ENCODE measurements around the gene CYP3A4. TPM values are rescaled to one million over a fixed set of nuclear protein-coding genes. Genes with fewer than 3 reads are reported as not detected.
A peak's percentile ranks its signal among the peaks of the same experiment; 100 is the strongest.

CYP3A4 gene
- total RNA-seq (2016; rRNA removed; fragmentation: Illumina TruSeq; extraction: Trizol) (0.11 and 0.35 TPM in 2 replicates), polyA plus RNA-seq (2011; rRNA removed) (0.07 and 0.24 TPM in 2 replicates), polyA minus RNA-seq (2011; rRNA and poly(A)+ RNA removed; ENCODE audit: low replicate concordance) (0.08 TPM in 1 of 2 replicates, not detected in the other), Bru-seq, nascent RNA (percentile 14 among the genes with signal in this experiment), BruChase-seq, experiment 1, labeled RNA remaining after a 6-hour chase (percentile 21 among the genes with signal in this experiment), BruChase-seq, experiment 2, labeled RNA remaining after a 2-hour chase (percentile 12 among the genes with signal in this experiment)
- total RNA-seq (2016; cell fraction: cytosol; rRNA removed; fragmentation: Illumina TruSeq; extraction: Trizol; ENCODE audit: low read depth), result 0.09 TPM in 1 of 2 replicates, not detected in the other
- 0.17 and 0.18 TPM in 2 replicates for total RNA-seq (2016; cell fraction: insoluble cytoplasmic fraction; rRNA removed; fragmentation: Illumina TruSeq; extraction: Trizol)
- 0.25 and 0.28 TPM in 2 replicates for total RNA-seq (2016; cell fraction: membrane; rRNA removed; fragmentation: Illumina TruSeq; extraction: Trizol)
- total RNA-seq (2016; cell fraction: nucleus; rRNA removed; fragmentation: Illumina TruSeq; extraction: Trizol), result 0.53 TPM in 1 of 2 replicates, not detected in the other
- 0.07 and 0.10 TPM in 2 replicates for polyA plus RNA-seq (2011; cell fraction: cytosol; rRNA removed)
- 0.13 and 0.28 TPM in 2 replicates for polyA plus RNA-seq (2011; cell fraction: nucleus; rRNA removed)
- 0.32 and 0.55 TPM in 2 replicates for polyA plus RNA-seq (2012)
- 0.09 TPM in 1 of 2 replicates, not detected in the other for polyA plus RNA-seq (2016; cell fraction: cytosol; fragmentation: Illumina TruSeq; extraction: Trizol; ENCODE audit: low read depth)
- 0.21 and 0.24 TPM in 2 replicates for polyA plus RNA-seq (2016; cell fraction: insoluble cytoplasmic fraction; fragmentation: Illumina TruSeq; extraction: Trizol; ENCODE audit: low read depth)
- polyA plus RNA-seq (2016; cell fraction: membrane; fragmentation: Illumina TruSeq; extraction: Trizol; ENCODE audit: low read depth), result 0.07 and 0.09 TPM in 2 replicates
- 0.31 and 0.35 TPM in 2 replicates for polyA plus RNA-seq (2016; cell fraction: nucleus; fragmentation: Illumina TruSeq; extraction: Trizol; ENCODE audit: insufficient read depth, low read depth)
- polyA minus RNA-seq (2011; cell fraction: cytosol; rRNA and poly(A)+ RNA removed), result not detected in 2 replicates
- polyA minus RNA-seq (2011; cell fraction: nucleus; rRNA and poly(A)+ RNA removed), result 0.75 TPM in 1 of 2 replicates, not detected in the other
- long read RNA-seq, experiment 1, result 0 reads
- long read RNA-seq, experiment 2, result 0 reads

DNA sequence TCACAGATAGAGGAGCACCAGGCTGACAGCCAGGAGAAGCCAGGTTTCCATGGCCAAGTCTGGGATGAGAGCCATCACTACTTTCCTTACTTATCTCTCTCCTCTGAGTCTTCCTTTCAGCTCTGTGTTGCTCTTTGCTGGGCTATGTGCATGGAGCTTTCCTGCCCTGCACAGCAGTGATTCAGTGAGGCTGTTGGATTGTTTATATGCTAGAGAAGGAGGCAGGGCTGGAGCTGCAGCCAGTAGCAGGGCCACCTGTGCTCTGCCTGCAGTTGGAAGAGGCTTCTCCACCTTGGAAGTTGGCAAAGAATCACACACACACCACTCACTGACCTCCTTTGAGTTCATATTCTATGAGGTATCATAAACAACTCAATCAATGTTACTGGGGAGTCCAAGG is at the start of gene CYP3A4:
CYP3A4 (minus strand) TSS at position 178 of the 400 bp plus-strand sequence; CDS start at position 75, 103 bp downstream.
- no TSS peak for BruUV-seq (replicated peaks)
- no peaks in the 10 kb centered on the region for H4K20me1 ChIP-seq (ENCODE audit: insufficient read depth, low read length)
- no peak within 1 kb of the TSS for H3K27ac ChIP-seq (ENCODE audit: extremely low read length, insufficient read depth, low read length)
- intact Hi-C loops (cut with micrococcal nuclease; ENCODE audit: unreplicated experiment), result no loop called here
- in situ Hi-C loops (cut with HindIII; ENCODE audit: extremely low pct_ligation_motif_present, low pct_unique_long_range_greater_than_20kb), result no loop called here
- H3K4me2 ChIP-seq (ENCODE audit: low read depth, low read length), result no peak within 1 kb of the TSS
- POLR2A ChIA-PET, result no interaction called here
- ATAC-seq, result no peak
- no peaks in the 10 kb centered on the region for H3K27me3 ChIP-seq (ENCODE audit: control insufficient read depth in 1 of 2, insufficient read depth in 2 of 2, low read length in 2 of 2)
- CTCF ChIA-PET (ENCODE audit: low intra/inter-chr PET ratio, low total read pairs), result no interaction called here
- H3K36me3 ChIP-seq (replicated peaks in 1 of 2; ENCODE audit: control insufficient read depth in 1 of 2, insufficient read depth in 2 of 2, low read length in 2 of 2), result no peaks in the 10 kb centered on the region
- no peak within 1 kb of the TSS for H3K9ac ChIP-seq (ENCODE audit: insufficient read depth, low read depth, low read length)
- no peak for FAIRE-seq
- DNase-seq (ENCODE audit: low spot score), result no peak
- H2AFZ ChIP-seq (ENCODE audit: low read length), result no peak within 1 kb of the TSS
- H3K79me2 ChIP-seq (ENCODE audit: insufficient read depth, low read length), result no peaks in the 10 kb centered on the region
- H3K4me1 ChIP-seq (ENCODE audit: insufficient read depth, low read length), result peaks cover 35% of the 10 kb centered on the region
- no peaks in the 10 kb centered on the region for H3K9me3 ChIP-seq (ENCODE audit: low read length)
- no peak within 1 kb of the TSS for H3K4me3 ChIP-seq (replicated peaks in 1 of 3; ENCODE audit: insufficient read depth in 1 of 3, low read depth in 2 of 3, low read length in 3 of 3)
- TF ChIP-seq NPAS2 (CRISPR knock-in tag; IDR thresholded peaks at IDR 0.05; ENCODE audit: borderline replicate concordance) (no peak), ARHGAP35 (CRISPR knock-in tag; IDR thresholded peaks at IDR 0.05; ENCODE audit: borderline replicate concordance) (no peak), ZNF672 (CRISPR knock-in tag; IDR thresholded peaks at IDR 0.05) (no peak), ZNF354B (CRISPR knock-in tag; IDR thresholded peaks at IDR 0.05) (no peak), RARG (CRISPR knock-in tag; IDR thresholded peaks at IDR 0.05; ENCODE audit: low read depth) (no peak)

Data from HepG2 (cell line).